CD4-positive, alpha-beta T cell (primary cell): ENCODE results near the gene CPNE7. TPM values are rescaled to one million over a fixed set of nuclear protein-coding genes. Genes with fewer than 3 reads are reported as not detected.

Experiments
- ATAC-seq: fragments of 200-7000 bp; cut with Tn5 transposase; one replicate; pipeline ENCODE4 v1.10.0; 2022; ENCODE audit warnings: mild to moderate bottlenecking; ENCODE audit not compliant: poor library complexity
- CTCF ChIA-PET: fragments of 350-600 bp; sonication (Branson Sonifier 250); formaldehyde crosslinking; loops from one replicate; lab custom pipeline; 2021; ENCODE audit warnings: antibody characterized with exemption, inconsistent platforms; lab: Charles Lee
- POLR2A ChIA-PET: fragments of 350-600 bp; sonication (Branson Sonifier 250); formaldehyde crosslinking; loops from one replicate; lab custom pipeline; 2021; ENCODE audit warnings: antibody characterized with exemption, inconsistent platforms; lab: Charles Lee
- DNase-seq, 14 experiments: peaks; one replicate each; pipeline ENCODE4 v3.0.0-alpha.2; 2013 to 2020; ENCODE audit warnings: mixed read lengths in 2 of 14
- H3K27ac ChIP-seq, 2 donors: one replicate each; pipeline versions ENCODE4 v1.5.1 to v1.7.0; 2013; ENCODE audit warnings: low read length in 2 of 2, low read depth in 1 of 2, mild to moderate bottlenecking in 1 of 2
- H3K27me3 ChIP-seq, 2 experiments: 1 replicate in 1 of 2; 2 replicates in 1 of 2; pipeline versions ENCODE4 v1.6.1 to v1.7.0; 2013; ENCODE audit warnings: low read length in 2 of 2, control low read depth in 1 of 2, mild to moderate bottlenecking in 1 of 2, moderate library complexity in 1 of 2; ENCODE audit not compliant: insufficient read depth in 2 of 2, control insufficient read depth in 1 of 2
- H3K36me3 ChIP-seq: one replicate; pipeline ENCODE4 v1.6.1; 2013; ENCODE audit warnings: low read length, control low read depth; ENCODE audit not compliant: insufficient read depth
- H3K4me1 ChIP-seq: one replicate; pipeline ENCODE4 v1.6.1; 2013; ENCODE audit warnings: low read length, control low read depth; ENCODE audit not compliant: insufficient read depth
- H3K4me3 ChIP-seq: one replicate; pipeline ENCODE4 v1.5.1; 2013; ENCODE audit warnings: mild to moderate bottlenecking, low read length, moderate library complexity
- H3K9me3 ChIP-seq, 2 experiments: 1 replicate in 1 of 2; 2 replicates in 1 of 2; pipeline versions ENCODE4 v1.6.1 to v1.7.0; 2013; ENCODE audit warnings: low read length in 2 of 2, mild to moderate bottlenecking in 2 of 2, control low read depth in 1 of 2, moderate library complexity in 1 of 2; ENCODE audit not compliant: control insufficient read depth in 1 of 2, insufficient read depth in 1 of 2
- H3K27ac Mint-ChIP-seq: one replicate; pipeline ENCODE4 v1.8.0; 2020; ENCODE audit warnings: mixed read lengths
- H3K27me3 Mint-ChIP-seq: one replicate; pipeline ENCODE4 v1.8.0; 2021; ENCODE audit warnings: mixed read lengths
- H3K36me3 Mint-ChIP-seq: one replicate; pipeline ENCODE4 v1.8.0; 2021; ENCODE audit warnings: low read depth, mixed read lengths
- H3K4me1 Mint-ChIP-seq: one replicate; pipeline ENCODE4 v1.8.0; 2021; ENCODE audit warnings: low read depth, mixed read lengths
- H3K4me3 Mint-ChIP-seq: one replicate; pipeline ENCODE4 v1.8.0; 2020; ENCODE audit warnings: mild to moderate bottlenecking, mixed read lengths
- H3K9me3 Mint-ChIP-seq: one replicate; pipeline ENCODE4 v1.8.0; 2020; ENCODE audit warnings: mixed read lengths
- CTCF ChIP-seq: fragments of 200-600 bp; IDR thresholded peaks from one replicate; pipeline ENCODE4 v1.8.0; 2022; ENCODE audit warnings: antibody characterized with exemption, mild to moderate bottlenecking
- intact Hi-C, 2 experiments: fragments of 100-400 bp; cut with DNase I in 1 of 2; cut with micrococcal nuclease in 1 of 2; formaldehyde crosslinking; loops; one replicate each; pipeline versions ENCODE4 v1.15.1 to v1.9.0; 2023 to 2025; cut with DNase I, micrococcal nuclease
- total RNA-seq, 174 experiments: library from RNA in 2 of 174; stranded (reverse) in 2 of 174; gene quantifications; one replicate each; pipeline ENCODE4 v1.2.3 and lab custom pipeline; 2021 to 2026

The CPNE7 gene
- total RNA-seq, 2 experiments from 2014 or later, result 1.0 to 1.3 TPM

DNA sequence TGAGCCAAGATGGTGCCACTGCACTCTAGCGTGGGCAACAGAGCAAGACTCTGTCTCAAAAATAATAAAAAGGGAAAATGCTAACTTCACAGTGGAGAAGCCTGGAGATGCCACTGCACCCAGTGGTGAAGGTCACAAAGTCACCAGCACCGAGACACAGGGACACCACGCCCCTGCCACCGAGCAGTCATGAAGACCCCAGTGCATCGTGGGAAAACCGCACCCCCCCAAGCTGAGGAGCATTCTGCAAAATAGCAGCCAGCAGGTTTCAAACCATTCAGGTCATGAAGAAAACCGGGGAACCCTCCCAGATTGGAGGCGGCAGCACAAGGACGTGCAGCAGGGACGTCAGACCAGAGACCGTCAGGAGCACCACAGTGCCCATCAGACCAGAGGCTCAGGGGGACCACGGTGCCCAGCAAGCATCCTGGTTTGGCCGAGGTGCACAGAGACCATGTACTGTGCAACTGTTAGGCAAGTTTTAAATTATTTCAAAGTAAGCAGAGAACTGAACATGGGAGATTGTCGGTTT, 68.3 kb downstream of the CPNE7 start:
- ChIA-PET CTCF (no interaction called here), POLR2A (no interaction called here)
- H3K27me3 ChIP-seq, result no peaks in the 10 kb centered on the region
- Mint-ChIP-seq H3K27me3 (no peaks in the 10 kb centered on the region), H3K27ac (peak overlapping the region; percentile 5), H3K9me3 (no peaks in the 10 kb centered on the region), H3K4me3 (no peak overlapping the region), H3K36me3 (peaks cover 34% of the 10 kb centered on the region), H3K4me1 (peaks cover 11% of the 10 kb centered on the region)
- peaks cover 13% of the 10 kb centered on the region for H3K4me1 ChIP-seq
- H3K27ac ChIP-seq, result no peak overlapping the region
- ATAC-seq (no peak), DNase-seq (no peak)
- no peak overlapping the region for H3K4me3 ChIP-seq
- intact Hi-C loops, result loop anchor here in 1 of 2 experiments (10.0 kb wide), 1 partner anchor 309 kb away; no protein-coding TSS in a partner anchor
- H3K36me3 ChIP-seq, result peaks cover 33% of the 10 kb centered on the region
- H3K9me3 ChIP-seq, result no peaks in the 10 kb centered on the region
- TF ChIP-seq CTCF, result no peak

DNA sequence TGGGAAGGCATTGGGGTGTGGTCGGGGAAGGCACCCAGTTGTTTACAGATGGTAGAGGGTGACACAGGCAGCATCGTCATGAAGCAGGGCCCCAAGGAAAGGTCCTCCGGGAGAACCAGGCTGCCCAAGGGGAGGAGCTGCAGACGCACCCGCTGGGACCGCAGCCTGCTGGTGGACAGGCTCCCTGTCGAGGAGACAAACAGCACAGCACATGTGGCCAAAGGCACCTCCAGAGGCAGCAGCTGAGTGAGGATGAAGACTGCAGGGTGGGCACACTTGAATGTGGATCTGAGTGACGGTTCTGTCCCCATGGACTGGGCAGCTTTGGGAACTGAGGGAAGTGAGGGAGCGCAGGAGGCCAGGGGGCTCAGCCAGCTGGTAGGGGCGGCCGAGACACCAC, 69.6 kb downstream of the CPNE7 start:
- Histone ChIP-seq H3K27ac (no peak overlapping the region), H3K4me1 (peaks cover 13% of the 10 kb centered on the region), H3K27me3 (no peaks in the 10 kb centered on the region), H3K9me3 (no peaks in the 10 kb centered on the region), H3K36me3 (peaks cover 37% of the 10 kb centered on the region), H3K4me3 (no peak overlapping the region)
- POLR2A ChIA-PET, result no interaction called here
- H3K9me3 Mint-ChIP-seq, result no peaks in the 10 kb centered on the region
- no peak overlapping the region for H3K27ac Mint-ChIP-seq
- H3K4me1 Mint-ChIP-seq, result peaks cover 11% of the 10 kb centered on the region
- DNase-seq (peak in 1 of 14 experiments; percentile 22), ATAC-seq (no peak)
- H3K4me3 Mint-ChIP-seq, result no peak overlapping the region
- no peak for TF ChIP-seq CTCF
- H3K27me3 Mint-ChIP-seq, result no peaks in the 10 kb centered on the region
- H3K36me3 Mint-ChIP-seq, result peaks cover 45% of the 10 kb centered on the region
- intact Hi-C loops, result loop anchor here in 1 of 2 experiments (10.0 kb wide), 1 partner anchor 310 kb away; no protein-coding TSS in a partner anchor
- CTCF ChIA-PET, result no interaction called here

DNA sequence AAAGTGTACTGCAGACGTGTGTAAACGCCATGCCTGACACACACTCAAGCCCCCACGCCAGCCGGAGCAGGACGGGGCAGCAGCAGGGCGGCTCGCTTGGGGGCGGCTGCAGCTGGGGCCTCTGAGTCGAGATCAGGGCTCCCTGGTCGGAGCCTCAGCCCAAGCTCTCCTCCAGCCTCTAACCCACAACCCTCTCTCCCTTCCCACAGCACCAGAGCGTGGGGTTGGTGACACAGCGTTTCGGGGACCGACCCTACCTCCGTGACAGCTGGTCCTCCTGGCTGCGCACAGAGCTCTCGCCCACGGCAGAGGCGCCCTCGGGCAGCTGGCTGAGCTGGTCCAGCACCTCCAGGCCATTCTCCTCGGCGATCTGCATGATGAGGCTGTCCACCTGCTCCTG, 70.7 kb downstream of the CPNE7 start:
- no peak overlapping the region for H3K27ac Mint-ChIP-seq
- H3K27me3 Mint-ChIP-seq, result no peaks in the 10 kb centered on the region

More for the DNA sequence above, 70.7 kb downstream of the CPNE7 start:
- ChIA-PET POLR2A (no interaction called here), CTCF (no interaction called here)
- Mint-ChIP-seq H3K36me3 (peaks cover 56% of the 10 kb centered on the region), H3K4me1 (peaks cover 2% of the 10 kb centered on the region), H3K4me3 (no peak overlapping the region), H3K9me3 (no peaks in the 10 kb centered on the region)
- Histone ChIP-seq H3K36me3 (peaks cover 45% of the 10 kb centered on the region), H3K27ac (no peak overlapping the region), H3K4me3 (no peak overlapping the region), H3K27me3 (no peaks in the 10 kb centered on the region), H3K4me1 (peaks cover 3% of the 10 kb centered on the region), H3K9me3 (no peaks in the 10 kb centered on the region)
- peak in 1 of 14 experiments; percentile 19 for DNase-seq
- no peak for ATAC-seq
- intact Hi-C loops, result loop anchor here in 1 of 2 experiments (10.0 kb wide), 1 partner anchor 311 kb away; no protein-coding TSS in a partner anchor
- TF ChIP-seq CTCF, result no peak

Other genes starting within 250 kb of the CPNE7 start
- gene ANKRD11, start 85.2 kb upstream of the CPNE7 start, total RNA-seq, result 100 to 1,000 TPM; 200 to 211 TPM
- gene SPG7, start 67.4 kb upstream of the CPNE7 start, total RNA-seq, result 100 to 1,000 TPM; 163 to 167 TPM
- gene RPL13, start 15.1 kb upstream of the CPNE7 start, total RNA-seq, result 1,000 to 10,000 TPM; 4,971 to 5,051 TPM
- not detected for gene DPEP1, start 37.9 kb downstream of the CPNE7 start, total RNA-seq
- gene CHMP1A, start 82.0 kb downstream of the CPNE7 start, total RNA-seq, result 10 to 100 TPM; 54.7 to 55.9 TPM
- gene SPATA33, start 82.1 kb downstream of the CPNE7 start, total RNA-seq, result 1 to 10 TPM; 4.4 to 7.1 TPM
- gene CDK10, start 110.9 kb downstream of the CPNE7 start, total RNA-seq, result 10 to 100 TPM; 58.9 to 62.8 TPM
- 10 to 100 TPM; 26.1 to 28.3 TPM for gene SPATA2L, start 125.9 kb downstream of the CPNE7 start, total RNA-seq
- gene VPS9D1, start 145.1 kb downstream of the CPNE7 start, total RNA-seq, result 10 to 100 TPM; 18.5 to 21.8 TPM
- 100 to 1,000 TPM; 127 to 137 TPM for gene ZNF276, start 145.8 kb downstream of the CPNE7 start, total RNA-seq
- 1 to 10 TPM; 4.1 to 5.0 TPM for gene FANCA, start 240.9 kb downstream of the CPNE7 start, total RNA-seq